ENCODE measurements around the gene FAM163B.

GRCh38 chr9:133629221-133630110 lies 20.3 kb upstream of the FAM163B start:
- TF ChIP-seq CTCF (IDR thresholded peaks at IDR 0.05; ENCODE audit: low read length) (no peak), EZH2phosphoT487 (IDR thresholded peaks at IDR 0.05; ENCODE audit: low read length) (no peak)

Data from MM.1S (cell line).